Type B pancreatic cell (in vitro differentiated cells): ENCODE measurements around the gene C1orf53. TPM values are rescaled to one million over a fixed set of nuclear protein-coding genes. Genes with fewer than 3 reads are reported as not detected.
"Not testable (repeated sequence)": the region's sequence is repeated elsewhere in the genome, so short reads cannot be mapped to it uniquely, and the experiment has no call there.

Experiments used
- DNase-seq: peaks from one replicate; pipeline ENCODE4 v3.0.0; 2021; ENCODE audit warnings: mixed read lengths; ENCODE audit not compliant: unreplicated experiment; ENCODE audit errors: extremely low spot score
- H3K27ac Mint-ChIP-seq: 2 replicates; pipeline ENCODE4 v1.8.0; 2021; ENCODE audit warnings: mild to moderate bottlenecking, mixed read lengths
- H3K27me3 Mint-ChIP-seq: 2 replicates; pipeline ENCODE4 v1.8.0; 2021; ENCODE audit warnings: mixed read lengths
- H3K36me3 Mint-ChIP-seq: 2 replicates; pipeline ENCODE4 v1.8.0; 2021; ENCODE audit warnings: mixed read lengths
- H3K4me1 Mint-ChIP-seq: one replicate; pipeline ENCODE4 v1.8.0; 2021; ENCODE audit warnings: mixed read lengths; ENCODE audit not compliant: unreplicated experiment
- H3K4me3 Mint-ChIP-seq: 2 replicates; pipeline ENCODE4 v1.8.0; 2021; ENCODE audit warnings: mild to moderate bottlenecking, mixed read lengths
- H3K9me3 Mint-ChIP-seq: 2 replicates; pipeline ENCODE4 v1.8.0; 2021; ENCODE audit warnings: mixed read lengths
- CTCF ChIP-seq: fragments of 200-600 bp; sonication (generic); conservative IDR thresholded peaks from 2 replicates; pipeline ENCODE4 v1.5.0; 2021; ENCODE audit warnings: antibody characterized with exemption, mild to moderate bottlenecking
- total RNA-seq: library from RNA; stranded (reverse); gene quantifications from 2 replicates; pipeline ENCODE4 v1.2.1, GENCODE V29; 2021; ENCODE audit warnings: low replicate concordance

Gene C1orf53
- total RNA-seq, 1 donor from 2014 or later = 2.2 TPM

DNA sequence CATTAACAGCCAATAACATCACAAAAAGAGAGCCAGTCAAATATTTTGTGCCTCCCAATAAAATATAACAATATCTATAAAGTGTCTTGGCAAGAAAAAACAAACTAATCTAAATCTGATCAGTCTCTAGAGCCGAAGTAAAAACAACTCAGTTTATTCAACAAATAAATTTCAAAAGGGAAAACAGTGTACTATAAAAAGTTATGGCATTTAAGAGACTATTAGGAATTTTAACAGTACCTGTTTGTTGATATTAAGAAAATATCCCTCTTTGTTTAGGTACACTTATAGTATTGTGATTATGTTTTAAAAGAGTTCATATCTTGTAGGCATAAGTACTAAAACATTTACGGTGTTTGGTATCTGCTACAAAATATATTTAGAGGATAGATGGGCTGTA, 36.6 kb upstream of the C1orf53 start:
- no peak overlapping the region for H3K4me3 Mint-ChIP-seq
- no peak for TF ChIP-seq CTCF
- no peak overlapping the region for H3K27ac Mint-ChIP-seq
- H3K9me3 Mint-ChIP-seq = no peaks in the 10 kb centered on the region
- no peaks in the 10 kb centered on the region for H3K27me3 Mint-ChIP-seq
- H3K4me1 Mint-ChIP-seq = no peaks in the 10 kb centered on the region
- no peaks in the 10 kb centered on the region for H3K36me3 Mint-ChIP-seq
- no peak for DNase-seq

DNA sequence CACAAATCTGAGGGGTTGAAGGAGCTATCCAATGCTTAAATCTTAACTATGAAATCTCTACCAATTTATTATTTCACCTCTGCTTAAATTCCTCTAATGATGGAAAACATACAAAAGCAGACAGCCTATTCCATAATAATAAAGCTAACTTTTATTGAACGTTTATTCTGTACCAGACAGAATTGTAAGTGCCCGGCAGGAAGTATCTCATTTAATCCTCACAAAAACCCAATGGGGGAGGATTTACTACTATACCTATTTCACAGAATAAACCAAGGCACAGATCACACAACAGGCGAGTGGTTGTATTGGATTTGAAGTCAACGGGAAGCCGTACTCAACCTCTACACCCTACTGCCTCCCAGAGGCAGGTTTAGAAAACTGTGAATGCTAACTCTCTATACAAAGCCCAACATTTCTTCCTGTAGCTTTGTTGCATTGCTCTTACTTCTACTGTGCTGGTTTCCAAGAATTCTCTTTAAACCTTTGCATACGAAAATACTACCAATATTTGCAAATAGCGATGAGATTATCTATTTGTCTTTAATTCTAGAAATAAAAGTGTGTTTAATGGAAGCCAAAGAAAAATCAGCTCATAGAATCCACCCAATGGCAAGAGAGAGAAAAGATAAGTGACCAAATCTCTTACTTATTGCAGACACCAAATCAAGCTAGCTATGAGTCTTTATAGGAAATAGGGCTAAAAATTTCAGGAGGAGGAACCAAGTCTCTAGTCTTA, 33.5 kb upstream of the C1orf53 start:
- no peaks in the 10 kb centered on the region for H3K27me3 Mint-ChIP-seq
- H3K4me1 Mint-ChIP-seq = no peaks in the 10 kb centered on the region
- no peaks in the 10 kb centered on the region for H3K9me3 Mint-ChIP-seq
- H3K4me3 Mint-ChIP-seq = no peak overlapping the region
- peak; percentile 70 for TF ChIP-seq CTCF
- no peaks in the 10 kb centered on the region for H3K36me3 Mint-ChIP-seq
- H3K27ac Mint-ChIP-seq = no peak overlapping the region
- DNase-seq = no peak

DNA sequence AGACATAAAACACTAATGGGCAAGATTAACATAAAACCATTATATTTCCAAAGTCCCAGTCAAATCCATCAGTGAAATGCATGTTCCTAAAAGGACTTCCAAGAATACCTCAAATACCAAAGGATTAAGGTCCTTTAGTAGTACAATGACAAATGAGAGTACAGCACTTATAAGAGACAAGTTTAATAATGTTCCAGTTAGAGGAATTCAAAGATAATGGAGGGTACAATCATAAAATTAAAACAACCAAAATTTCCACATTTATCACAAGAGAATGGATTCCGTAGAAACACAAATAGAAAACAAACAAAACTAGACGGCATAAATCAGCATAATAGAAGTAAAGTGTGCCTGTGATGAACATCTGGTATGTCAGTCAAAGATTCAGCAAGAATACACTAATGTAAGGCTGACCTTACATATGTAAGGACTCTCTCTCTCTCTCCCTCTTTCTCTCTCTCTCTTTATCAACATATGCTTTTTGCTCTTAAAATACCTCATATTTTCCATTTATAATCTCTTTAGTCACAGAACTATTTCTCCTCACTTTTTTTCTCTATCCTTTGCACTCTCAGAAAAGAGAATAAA, 32.8 kb upstream of the C1orf53 start:
- Mint-ChIP-seq H3K36me3 (no peaks in the 10 kb centered on the region), H3K4me1 (no peaks in the 10 kb centered on the region), H3K9me3 (no peaks in the 10 kb centered on the region), H3K27ac (no peak overlapping the region), H3K4me3 (no peak overlapping the region), H3K27me3 (no peaks in the 10 kb centered on the region)
- TF ChIP-seq CTCF = no peak
- no peak for DNase-seq

DNA sequence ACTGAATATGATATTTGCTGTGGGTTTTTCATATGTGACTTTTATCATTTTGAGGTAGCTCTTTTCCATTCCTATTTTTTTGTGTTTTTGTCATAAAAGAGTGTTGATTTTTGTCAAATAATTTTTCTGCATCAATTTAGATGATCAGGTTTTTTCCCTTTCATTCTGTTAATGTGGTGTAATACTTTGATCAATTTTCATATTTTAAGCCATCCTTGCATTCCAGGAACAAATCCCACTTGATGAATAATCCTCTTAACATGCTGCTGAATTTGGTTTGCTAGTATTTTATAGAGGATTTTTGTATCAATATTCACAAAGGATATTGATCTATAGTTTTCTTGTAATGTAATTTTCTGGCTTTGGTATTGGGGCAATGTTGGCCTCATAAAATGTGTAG, 25.5 kb upstream of the C1orf53 start:
- no peaks in the 10 kb centered on the region for H3K4me1 Mint-ChIP-seq
- no peak overlapping the region for H3K4me3 Mint-ChIP-seq
- H3K36me3 Mint-ChIP-seq = no peaks in the 10 kb centered on the region
- no peak overlapping the region for H3K27ac Mint-ChIP-seq
- no peaks in the 10 kb centered on the region for H3K9me3 Mint-ChIP-seq
- DNase-seq = no peak
- no peaks in the 10 kb centered on the region for H3K27me3 Mint-ChIP-seq
- no peak for TF ChIP-seq CTCF

- H3K9me3 Mint-ChIP-seq, H3K27me3 Mint-ChIP-seq, H3K4me1 Mint-ChIP-seq, H3K4me3 Mint-ChIP-seq, H3K27ac Mint-ChIP-seq, DNase-seq, H3K36me3 Mint-ChIP-seq: not testable (repeated sequence)
These were observed 22.0 kb upstream of the C1orf53 start for GRCh38 chr1:197880385-197880784.

- not testable (repeated sequence) for H3K9me3 Mint-ChIP-seq, H3K27ac Mint-ChIP-seq, H3K4me3 Mint-ChIP-seq, H3K27me3 Mint-ChIP-seq, H3K36me3 Mint-ChIP-seq, H3K4me1 Mint-ChIP-seq, DNase-seq
These were observed 20.2 kb upstream of the C1orf53 start for GRCh38 chr1:197882241-197882640.
